ENCODE results near the gene EVX1.

Gene EVX1

GRCh38 chr7:27235387-27236311, 7.0 kb upstream of the EVX1 start:
- no peak for DNase-seq

- no peak for DNase-seq
Observed at GRCh38 chr7:27237735-27238334, 4.8 kb upstream of the EVX1 start.

- no peak for DNase-seq
Observed at GRCh38 chr7:27238979-27239386, 3.6 kb upstream of the EVX1 start.

GRCh38 chr7:27239387-27240014, 3.1 kb upstream of the EVX1 start:
- no peak for DNase-seq

- DNase-seq, result no peak
Observed at GRCh38 chr7:27240015-27240731, 2.4 kb upstream of the EVX1 start.

GRCh38 chr7:27241189-27242056, 1.2 kb upstream of the EVX1 start:
- no peak for DNase-seq

GRCh38 chr7:27242154-27242553, 448 bp upstream of the EVX1 start:
- no peak for DNase-seq

- DNase-seq, result no peak
Observed at GRCh38 chr7:27243340-27244163, 950 bp downstream of the EVX1 start.

- DNase-seq, result no peak
Observed at GRCh38 chr7:27244488-27245123, 2.0 kb downstream of the EVX1 start.

GRCh38 chr7:27245124-27245797, 2.7 kb downstream of the EVX1 start:
- DNase-seq, result no peak

- DNase-seq, result peak; percentile 36
Observed at GRCh38 chr7:27245798-27246691, 3.4 kb downstream of the EVX1 start.

GRCh38 chr7:27247000-27247399, 4.4 kb downstream of the EVX1 start:
- DNase-seq, result no peak

- no peak for DNase-seq
Observed at GRCh38 chr7:27247452-27248426, 5.1 kb downstream of the EVX1 start.

GRCh38 chr7:27248427-27248806, 5.8 kb downstream of the EVX1 start:
- no peak for DNase-seq

GRCh38 chr7:27248911-27249723, 6.5 kb downstream of the EVX1 start:
- no peak for DNase-seq

- DNase-seq, result no peak
Observed at GRCh38 chr7:27249724-27250556, 7.3 kb downstream of the EVX1 start.

Data from activated CD4-positive, alpha-beta T cell treated with anti-CD3 and anti-CD28 coated beads for 48 hours (primary cell).